ENCODE results near the gene DCXR. TPM values are rescaled to one million over a fixed set of nuclear protein-coding genes. Genes with fewer than 3 reads are reported as not detected.
A peak's percentile ranks its signal among the peaks of the same experiment; 100 is the strongest.

The DCXR gene
- total and polyA plus RNA-seq, 2 of the 13 experiments (the other 11 are each of a cell fraction or from before 2014, with no cell fraction given), result 287 to 311 TPM

- no peak for TF ChIP-seq ZFP82 (CRISPR knock-in tag; IDR thresholded peaks at IDR 0.05; ENCODE audit: borderline replicate concordance)
- TF ChIP-seq PRMT3 (CRISPR knock-in tag; IDR thresholded peaks at IDR 0.05; ENCODE audit: borderline replicate concordance, low read depth), result 0 out of 2 replicates have a peak, but pooled peaks have one; percentile 12
- no peak for TF ChIP-seq SP1 (IDR thresholded peaks at IDR 0.05)
- no peak for TF ChIP-seq SP1 (CRISPR knock-in tag; IDR thresholded peaks at IDR 0.05)
- TF ChIP-seq DZIP1 (CRISPR knock-in tag; IDR thresholded peaks at IDR 0.05), result 0 out of 2 replicates have a peak, but pooled peaks have one; percentile 20
- TF ChIP-seq ZNF691 (CRISPR knock-in tag; IDR thresholded peaks at IDR 0.05; ENCODE audit: borderline replicate concordance, low read depth), result no peak
- no peak for TF ChIP-seq ZNF33A (CRISPR knock-in tag; IDR thresholded peaks at IDR 0.05; ENCODE audit: borderline replicate concordance)
- TF ChIP-seq FOXC1 (CRISPR knock-in tag; IDR thresholded peaks at IDR 0.05; ENCODE audit: borderline replicate concordance), result peak; percentile 62; the same call in 1 of the 2 replicates
- no peak for TF ChIP-seq ZNF138 (CRISPR knock-in tag; IDR thresholded peaks at IDR 0.05; ENCODE audit: low read depth)
- no peak for TF ChIP-seq DMTF1 (CRISPR knock-in tag; IDR thresholded peaks at IDR 0.05)
- TF ChIP-seq ZNF343 (CRISPR knock-in tag; IDR thresholded peaks at IDR 0.05), result no peak
- peak; percentile 66; the same call in 1 of the 2 replicates for TF ChIP-seq ERF (CRISPR knock-in tag; IDR thresholded peaks at IDR 0.05)
- TF ChIP-seq SOX6 (IDR thresholded peaks at IDR 0.05), result no peak
- peak; percentile 49 for TF ChIP-seq SOX6 (CRISPR knock-in tag; IDR thresholded peaks at IDR 0.05)
- TF ChIP-seq ETV5 (CRISPR knock-in tag; IDR thresholded peaks at IDR 0.05; ENCODE audit: borderline replicate concordance), result no peak
- no peak for TF ChIP-seq NONO (IDR thresholded peaks at IDR 0.05)
- TF ChIP-seq NONO (CRISPR knock-in tag; conservative IDR thresholded peaks at IDR 0.05), result peak; percentile 79
- TF ChIP-seq ARID4A (CRISPR knock-in tag; IDR thresholded peaks at IDR 0.05; ENCODE audit: borderline replicate concordance), result peak; percentile 67
- no peak for TF ChIP-seq ZNF124 (CRISPR knock-in tag; IDR thresholded peaks at IDR 0.05)
- peak; percentile 61 for TF ChIP-seq GATAD2A (CRISPR knock-in tag; IDR thresholded peaks at IDR 0.05)
Observed at GRCh38 chr17:82019690-82020571, 17.6 kb downstream of the DCXR start (continued).
